ENCODE data around the gene PPM1D. TPM values are rescaled to one million over a fixed set of nuclear protein-coding genes. Genes with fewer than 3 reads are reported as not detected.

The PPM1D gene
- total RNA-seq, 1 experiment from 2014 or later: 19.0 TPM

DNA sequence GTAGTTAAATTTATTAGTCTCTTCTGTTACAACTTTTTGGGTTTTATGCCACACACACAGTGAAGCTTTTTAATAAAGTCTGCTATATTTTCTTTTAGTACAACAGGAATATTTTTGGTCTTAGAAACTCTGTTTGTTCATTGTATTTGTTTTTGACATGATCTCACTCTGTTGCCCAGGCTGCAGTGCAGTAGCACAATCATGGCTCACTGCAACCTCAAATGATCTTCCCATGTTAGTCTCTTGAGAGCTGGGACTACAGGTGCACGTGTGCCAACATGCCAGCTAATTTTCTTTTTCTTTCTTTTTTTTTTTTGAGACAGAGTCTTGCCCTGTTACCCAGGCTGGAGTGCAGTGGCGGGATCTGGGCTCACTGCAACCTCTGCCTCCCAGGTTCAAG is 27.1 kb downstream of the PPM1D start:
- no peak overlapping the region for H2BK20ac ChIP-seq (ENCODE audit: low read depth, low read length, poor library complexity, severe bottlenecking)
- Mint-ChIP-seq H3K9me3 (no peaks in the 10 kb centered on the region), H3K27ac (peak overlapping the region in 2 of 3 experiments; percentile 62 to 67; a peak in 3 of 7 replicates), H3K27me3 (ENCODE audit: low read depth) (no peaks in the 10 kb centered on the region), H3K4me3 (no peak overlapping the region), H3K36me3 (ENCODE audit: insufficient read depth in 1 of 3, low read depth in 3 of 3) (peaks cover 0 to 10% (median 8%) of the 10 kb centered on the region in 3 experiments; a peak in 4 of 7 replicates), H3K4me1 (no peaks in the 10 kb centered on the region)
- TF ChIP-seq, protein P1, sequence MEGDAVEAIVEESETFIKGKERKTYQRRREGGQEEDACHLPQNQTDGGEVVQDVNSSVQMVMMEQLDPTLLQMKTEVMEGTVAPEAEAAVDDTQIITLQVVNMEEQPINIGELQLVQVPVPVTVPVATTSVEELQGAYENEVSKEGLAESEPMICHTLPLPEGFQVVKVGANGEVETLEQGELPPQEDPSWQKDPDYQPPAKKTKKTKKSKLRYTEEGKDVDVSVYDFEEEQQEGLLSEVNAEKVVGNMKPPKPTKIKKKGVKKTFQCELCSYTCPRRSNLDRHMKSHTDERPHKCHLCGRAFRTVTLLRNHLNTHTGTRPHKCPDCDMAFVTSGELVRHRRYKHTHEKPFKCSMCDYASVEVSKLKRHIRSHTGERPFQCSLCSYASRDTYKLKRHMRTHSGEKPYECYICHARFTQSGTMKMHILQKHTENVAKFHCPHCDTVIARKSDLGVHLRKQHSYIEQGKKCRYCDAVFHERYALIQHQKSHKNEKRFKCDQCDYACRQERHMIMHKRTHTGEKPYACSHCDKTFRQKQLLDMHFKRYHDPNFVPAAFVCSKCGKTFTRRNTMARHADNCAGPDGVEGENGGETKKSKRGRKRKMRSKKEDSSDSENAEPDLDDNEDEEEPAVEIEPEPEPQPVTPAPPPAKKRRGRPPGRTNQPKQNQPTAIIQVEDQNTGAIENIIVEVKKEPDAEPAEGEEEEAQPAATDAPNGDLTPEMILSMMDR (conservative IDR thresholded peaks at IDR 0.05): no peak
- no CpG with 5 or more reads among the region's 2 CpGs for WGBS (ENCODE audit: extremely low coverage, insufficient read length, low lambda C conversion rate)
- H3K9ac ChIP-seq (ENCODE audit: extremely low read depth, insufficient read length, low read length): no peak overlapping the region
- no peak overlapping the region for H2AK5ac ChIP-seq (ENCODE audit: insufficient read length, low read length)
- H3K9me3 ChIP-seq (ENCODE audit: control insufficient read depth, low read depth, low read length): no peaks in the 10 kb centered on the region
- no peak overlapping the region for H2BK15ac ChIP-seq (ENCODE audit: low read depth, low read length)
- H4K5ac ChIP-seq (ENCODE audit: insufficient read length, low read depth, low read length): no peak overlapping the region
- H2BK12ac ChIP-seq (ENCODE audit: insufficient read length, low read depth, low read length): no peak overlapping the region
- H3K4me2 ChIP-seq (ENCODE audit: insufficient read depth, insufficient read length, low read length): no peak overlapping the region
- no peak overlapping the region for H4K91ac ChIP-seq (ENCODE audit: insufficient read length, low read depth, low read length)
- H2BK5ac ChIP-seq (ENCODE audit: insufficient read length, low read length): no peak overlapping the region
- H3T11ph ChIP-seq (ENCODE audit: low read length): no peak overlapping the region
- H3K4me1 ChIP-seq (ENCODE audit: insufficient read depth, low read length): no peaks in the 10 kb centered on the region
- no peak overlapping the region for H3K27ac ChIP-seq (ENCODE audit: insufficient read length, low read depth, low read length)
- no peak overlapping the region for H2BK120ac ChIP-seq (ENCODE audit: low read depth, low read length, poor library complexity, severe bottlenecking)
- no peak overlapping the region for H3K18ac ChIP-seq (ENCODE audit: insufficient read length, low read depth, low read length)
- H3K56ac ChIP-seq (ENCODE audit: insufficient read length, low read depth, low read length): no peak overlapping the region
- no peak for DNase-seq
- H4K8ac ChIP-seq (replicated peaks; ENCODE audit: insufficient read length, low read depth, low read length): no peak overlapping the region
- no peaks in the 10 kb centered on the region for H3K23me2 ChIP-seq (ENCODE audit: insufficient read length, low read depth, low read length, poor library complexity, severe bottlenecking)
- H3K14ac ChIP-seq (ENCODE audit: insufficient read depth, low read length): no peak overlapping the region
- no peaks in the 10 kb centered on the region for H3K27me3 ChIP-seq (ENCODE audit: insufficient read depth, low read length)
- H2AFZ ChIP-seq (ENCODE audit: low read length): no peak overlapping the region
- peaks cover 2% of the 10 kb centered on the region; the same call in 1 of the 2 replicates for H3K79me2 ChIP-seq (ENCODE audit: insufficient read depth, low read length)
- no peak overlapping the region for H3K23ac ChIP-seq (ENCODE audit: insufficient read length, low read depth, low read length)
- peaks cover 3% of the 10 kb centered on the region for H3K79me1 ChIP-seq (ENCODE audit: insufficient read depth, low read depth, low read length, poor library complexity, severe bottlenecking)
- H4K20me1 ChIP-seq (ENCODE audit: control insufficient read depth, insufficient read depth, insufficient read length): no peaks in the 10 kb centered on the region
- no peak overlapping the region for H3K4ac ChIP-seq (ENCODE audit: low read depth, low read length)
